Prostate gland (tissue), 2 donors: ENCODE results near the gene NCOA6.

Experiments used
- CTCF ChIP-seq, 4 experiments: fragments of 200-600 bp in 2 of 4; fragments of 450-650 bp in 2 of 4; sonication (generic) in 2 of 4; IDR thresholded peaks; 1 replicate in 3 of 4; 2 replicates in 1 of 4; pipeline ENCODE4 v1.5.1; 2016 to 2019; ENCODE audit warnings: antibody characterized with exemption in 4 of 4, mild to moderate bottlenecking in 2 of 4, moderate library complexity in 2 of 4
- POLR2A ChIP-seq: fragments of 450-650 bp; IDR thresholded peaks from one replicate; pipeline ENCODE4 v1.6.1; 2016; ENCODE audit warnings: antibody characterized with exemption, mild to moderate bottlenecking
- POLR2AphosphoS5 ChIP-seq: sonication (generic); formaldehyde crosslinking; IDR thresholded peaks from one replicate; pipeline ENCODE4 v1.6.1; 2017; ENCODE audit warnings: antibody characterized with exemption

- TF ChIP-seq CTCF (IDR thresholded peaks at IDR 0.05) (no peak), POLR2A (no peak), POLR2AphosphoS5 (no peak)
These were observed 132.0 kb downstream of the NCOA6 start for GRCh38 chr20:34693414-34693813.
